Tibial nerve (tissue), 3 donors: ENCODE measurements around the gene CYP26B1.

Experiments used
- CTCF ChIP-seq, 5 experiments: fragments of 200-600 bp in 3 of 5; fragments of 450-650 bp in 2 of 5; sonication (generic) in 3 of 5; IDR thresholded peaks; one replicate each; pipeline ENCODE4 v1.5.1; 2016 to 2019; ENCODE audit warnings: antibody characterized with exemption in 5 of 5, mild to moderate bottlenecking in 3 of 5, moderate library complexity in 2 of 5
- POLR2A ChIP-seq, 2 donors: fragments of 450-650 bp; IDR thresholded peaks; one replicate each; pipeline ENCODE4 v1.6.1; 2017; ENCODE audit warnings: antibody characterized with exemption in 2 of 2, mild to moderate bottlenecking in 2 of 2, moderate library complexity in 2 of 2

- TF ChIP-seq POLR2A (IDR thresholded peaks at IDR 0.05) (no peak), CTCF (IDR thresholded peaks at IDR 0.05) (no peak)
Measured at GRCh38 chr2:72097276-72097675, 50.4 kb downstream of the CYP26B1 start.
